HG03196 (cell line): Measurements from ENCODE around the gene NCOA5.
"Not testable (repeated sequence)": the region's sequence is repeated elsewhere in the genome, so short reads cannot be mapped to it uniquely, and the experiment has no call there.

Experiments used
- ATAC-seq: cut with Tn5 transposase; IDR thresholded peaks from one replicate; pipeline ENCODE4 v1.9.1; 2021; ENCODE audit not compliant: unreplicated experiment

The NCOA5 gene

DNA sequence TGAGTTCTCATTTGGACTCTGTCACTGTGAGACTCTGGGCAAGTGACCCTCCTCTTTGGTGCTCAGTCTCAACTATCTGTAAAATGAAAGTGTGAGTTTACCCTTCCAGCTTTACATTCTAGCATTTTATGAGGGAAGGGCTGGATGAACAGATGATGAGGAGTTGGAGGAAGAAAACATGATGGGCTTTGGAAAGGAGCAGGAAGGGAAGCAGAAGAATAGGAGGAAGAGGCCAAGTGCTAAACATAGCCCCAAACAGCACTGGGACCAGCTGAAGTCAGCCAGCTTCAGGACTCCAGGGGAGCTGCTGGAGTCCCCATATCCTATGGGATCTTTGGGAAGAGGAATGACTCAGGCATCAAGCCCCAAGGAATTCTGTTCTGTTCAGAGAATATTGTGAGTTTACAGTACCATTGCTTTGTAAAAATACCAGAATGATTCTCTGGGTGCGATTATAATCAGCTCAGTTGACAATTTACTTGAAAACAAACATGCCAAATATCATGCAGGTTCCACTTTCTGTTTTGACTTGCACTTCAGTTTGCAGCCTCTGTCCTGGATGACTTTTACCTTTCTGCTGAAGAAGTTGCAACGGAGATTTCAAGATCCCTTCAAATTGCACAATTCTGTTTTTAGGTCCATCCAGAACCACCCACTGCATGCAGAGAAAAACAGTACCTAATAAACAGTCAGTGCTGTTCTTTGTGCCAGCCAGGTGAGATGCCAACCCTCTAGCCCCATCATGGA lies 31.6 kb upstream of the NCOA5 start:
- ATAC-seq, result no peak

DNA sequence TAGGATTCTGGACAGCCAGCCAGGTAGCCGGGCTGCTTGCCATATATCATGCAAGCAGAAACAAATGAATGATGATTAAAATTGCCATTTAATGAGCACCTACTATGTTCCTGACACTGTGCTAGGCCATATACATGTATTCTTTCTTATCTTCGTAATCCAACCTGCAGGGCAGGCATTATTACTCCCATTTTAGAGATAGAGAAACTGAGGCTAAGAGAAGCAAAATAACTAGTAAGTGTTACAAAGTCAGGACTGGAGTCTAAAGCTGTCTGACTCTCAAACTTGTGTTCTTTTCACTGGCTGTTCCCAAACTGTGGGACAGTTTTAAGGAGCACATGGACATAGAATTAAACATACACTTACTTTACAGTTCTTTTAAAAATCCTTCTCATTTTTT lies 30.4 kb upstream of the NCOA5 start:
- ATAC-seq, result no peak

DNA sequence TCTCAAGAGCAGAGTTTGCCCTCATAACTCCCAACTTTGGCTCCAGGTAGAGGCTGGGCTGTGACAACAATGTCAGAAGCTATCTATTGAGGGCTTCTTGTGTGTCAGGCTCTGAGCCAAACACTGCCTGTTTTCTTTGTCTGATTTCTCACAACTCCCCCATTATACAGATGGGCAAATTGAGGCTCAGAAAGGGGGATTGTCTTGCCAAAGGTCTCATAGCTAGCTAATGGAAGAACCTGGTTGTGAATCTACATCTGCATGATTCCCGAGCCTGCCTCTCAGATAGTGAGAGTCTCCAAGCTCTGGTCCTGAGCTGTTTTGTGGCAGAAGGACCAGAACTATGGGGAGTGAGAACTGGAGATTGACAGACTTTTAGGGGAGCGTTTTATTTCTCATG lies 29.8 kb upstream of the NCOA5 start:
- ATAC-seq, result no peak

DNA sequence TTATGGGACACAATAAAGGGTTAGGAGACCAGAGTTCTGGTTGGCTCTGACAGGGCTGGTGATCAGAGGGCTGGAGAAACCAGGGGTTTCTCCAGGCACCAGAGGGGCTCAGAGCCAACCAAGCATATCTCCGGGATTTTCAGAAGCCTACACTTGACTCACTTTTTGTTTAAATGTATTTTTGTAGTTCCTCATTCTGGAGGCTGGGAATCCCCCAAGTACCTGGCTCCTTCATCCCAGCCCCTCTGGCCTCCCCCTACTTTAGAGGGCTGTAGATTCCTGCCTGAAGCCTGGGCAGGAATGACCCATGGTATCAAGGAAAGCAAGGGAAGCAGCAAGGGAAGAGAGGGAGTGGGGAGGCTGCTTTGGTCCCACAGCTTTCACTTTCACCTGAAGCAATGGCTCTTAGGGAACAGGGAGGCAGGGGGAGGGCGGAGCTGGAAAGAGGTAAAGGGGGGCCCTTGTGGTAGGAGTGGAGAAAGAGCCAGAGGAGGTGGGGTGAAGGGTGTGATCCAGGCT lies 29.3 kb upstream of the NCOA5 start:
- peak; percentile 32 for ATAC-seq

DNA sequence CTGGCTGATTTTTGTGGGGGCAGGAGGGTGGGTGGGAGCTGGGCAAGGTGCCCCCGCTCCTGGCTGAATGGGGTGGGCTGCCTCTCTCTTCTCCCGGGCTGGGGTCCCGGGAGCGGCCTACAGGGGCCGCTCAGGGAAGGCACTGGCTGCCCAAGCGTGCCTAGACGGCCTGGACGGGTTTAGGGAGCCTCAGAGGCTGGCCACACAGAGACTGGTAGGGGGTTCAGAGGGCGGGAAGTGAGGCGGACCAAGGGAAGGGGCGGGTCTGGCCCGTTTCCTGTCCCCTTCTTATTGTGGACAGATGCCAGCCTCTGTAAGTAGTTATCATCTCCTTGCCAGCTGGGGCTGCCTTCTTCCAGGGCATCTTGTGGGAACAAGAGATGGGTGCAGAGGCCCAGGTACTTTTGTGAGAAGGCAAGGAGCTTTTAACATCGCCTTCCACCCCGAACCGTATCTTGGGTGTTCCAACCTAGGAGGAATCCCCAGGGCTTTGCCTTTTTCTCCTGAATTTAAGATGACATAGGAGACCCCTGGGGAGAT lies 28.8 kb upstream of the NCOA5 start:
- ATAC-seq, result peak; percentile 37

DNA sequence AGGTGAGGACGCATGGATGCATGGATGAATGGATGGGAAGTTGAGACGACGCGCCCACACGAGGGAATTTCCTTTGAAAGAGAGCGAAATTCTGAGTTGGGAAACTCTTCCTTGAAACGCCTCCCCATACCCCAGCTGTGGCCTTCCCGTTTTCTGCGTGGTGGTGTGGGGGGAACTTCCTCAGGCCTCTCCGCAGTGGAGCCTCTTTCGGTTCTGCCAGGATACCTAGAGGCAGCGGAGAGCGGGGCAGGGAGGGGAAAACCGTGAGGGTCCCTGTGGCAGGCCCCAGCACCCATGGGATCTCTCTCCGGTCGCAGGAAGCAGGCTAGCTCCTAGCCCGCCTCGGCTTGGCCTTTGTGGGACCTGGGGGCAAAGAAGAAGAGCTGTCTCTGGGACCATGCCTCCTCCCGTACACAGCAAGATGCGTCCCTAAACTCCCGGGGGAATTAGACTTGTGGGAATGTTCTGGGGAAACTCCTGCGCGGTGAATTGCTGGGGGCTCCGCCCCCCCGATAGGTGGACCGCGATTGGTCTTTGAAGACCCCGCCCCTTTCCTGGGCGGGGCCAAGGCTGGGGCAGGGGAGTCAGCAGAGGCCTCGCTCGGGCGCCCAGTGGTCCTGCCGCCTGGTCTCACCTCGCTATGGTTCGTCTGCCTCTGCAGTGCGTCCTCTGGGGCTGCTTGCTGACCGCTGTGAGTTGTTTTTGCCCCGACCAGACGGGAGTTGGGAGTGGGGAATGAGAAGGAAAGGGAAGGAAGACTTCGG lies 28.1 kb upstream of the NCOA5 start, which contains the start of gene CD40:
TSS of gene CD40 (plus strand) at position 611 of the 764 bp plus-strand sequence. CDS start at position 641, 30 bp downstream.
- ATAC-seq, result peak; percentile 70

DNA sequence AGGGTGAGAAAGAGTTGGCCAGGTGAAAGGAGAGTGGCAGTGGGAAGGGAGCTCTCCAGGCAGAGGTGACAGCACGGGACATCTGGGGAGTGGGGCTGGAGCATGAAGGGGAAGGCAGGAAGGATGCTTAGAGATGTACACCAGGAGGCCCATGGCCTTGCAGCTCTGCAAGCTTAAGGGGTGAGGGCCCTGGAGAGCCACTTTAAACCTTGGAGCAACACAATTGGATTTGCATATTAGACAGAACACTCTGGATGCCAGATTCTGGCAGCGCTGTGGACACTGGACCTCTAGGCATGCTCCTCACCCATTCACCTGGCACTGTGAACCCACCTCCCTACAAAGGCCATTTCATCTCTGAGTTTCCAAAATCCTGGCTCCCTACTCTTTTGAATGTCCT lies 24.7 kb upstream of the NCOA5 start:
- no peak for ATAC-seq

DNA sequence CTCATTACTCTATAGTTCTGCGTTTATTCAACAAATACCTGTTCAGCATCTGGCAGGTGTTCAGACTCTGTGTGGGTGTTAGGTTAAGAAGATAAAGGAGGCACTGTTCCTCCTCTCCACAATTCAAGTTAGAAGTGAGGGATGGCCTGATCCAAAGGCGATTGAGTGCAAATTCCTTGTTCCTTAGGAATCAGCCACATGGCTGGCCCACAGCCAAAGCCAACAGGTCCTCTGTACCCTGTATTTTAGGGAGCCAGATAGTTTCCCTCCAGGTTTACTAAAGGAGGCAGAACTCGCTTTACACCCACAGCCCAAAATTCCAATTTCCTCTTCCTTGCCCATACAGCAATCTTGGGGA lies 23.3 kb upstream of the NCOA5 start:
- no peak for ATAC-seq

DNA sequence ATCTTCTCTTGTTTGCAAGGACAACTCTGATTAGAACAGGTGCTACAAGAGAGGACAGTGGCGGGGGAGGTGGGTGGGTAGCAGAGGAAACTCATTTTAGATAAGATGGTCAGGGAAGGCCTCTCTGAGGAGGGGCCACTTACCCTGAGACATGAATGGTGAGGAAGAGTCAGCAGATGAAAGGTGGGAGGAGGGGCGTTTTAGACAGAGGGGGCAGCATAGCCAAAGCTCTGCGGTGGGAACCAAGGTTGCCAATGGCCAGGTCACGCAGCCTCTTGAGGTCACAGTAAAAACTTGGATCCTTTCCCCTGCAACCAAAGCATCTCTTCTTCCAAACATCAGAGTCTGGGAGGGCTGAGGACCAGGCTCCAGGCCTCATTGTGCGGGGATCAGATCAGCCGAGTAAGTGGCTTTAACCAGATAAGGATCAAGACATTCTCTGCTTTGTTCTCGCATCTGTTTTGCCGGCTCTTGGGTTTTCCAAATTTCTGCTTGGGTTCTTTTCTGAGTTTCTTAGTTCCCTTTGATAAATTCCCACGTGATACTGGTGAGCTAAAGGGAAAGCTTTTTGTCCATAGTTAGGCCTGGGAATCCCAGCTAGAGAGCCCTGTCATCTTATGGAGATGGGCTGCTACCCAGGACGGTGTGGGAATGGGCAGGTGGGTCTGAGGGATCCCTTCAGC lies 22.8 kb upstream of the NCOA5 start:
- no peak for ATAC-seq

DNA sequence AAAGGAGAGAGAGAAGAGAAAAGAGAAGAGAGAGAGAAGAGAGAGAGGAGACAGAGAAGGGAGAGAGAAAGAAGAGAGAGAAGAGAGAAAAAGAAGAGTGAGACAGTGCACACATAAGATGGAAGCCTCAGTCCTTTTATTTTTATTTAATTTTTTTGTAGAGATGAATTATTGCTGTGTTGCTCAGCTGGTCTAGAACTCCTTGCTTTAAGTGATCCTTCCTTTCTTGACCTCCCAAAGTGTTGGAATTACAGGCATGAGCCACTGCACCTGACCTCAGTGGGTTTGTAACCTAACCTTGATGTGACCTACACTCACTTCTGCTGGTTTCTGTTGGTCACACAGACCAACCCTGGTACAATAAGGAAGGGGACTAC lies 22.1 kb upstream of the NCOA5 start:
- ATAC-seq, result no peak

DNA sequence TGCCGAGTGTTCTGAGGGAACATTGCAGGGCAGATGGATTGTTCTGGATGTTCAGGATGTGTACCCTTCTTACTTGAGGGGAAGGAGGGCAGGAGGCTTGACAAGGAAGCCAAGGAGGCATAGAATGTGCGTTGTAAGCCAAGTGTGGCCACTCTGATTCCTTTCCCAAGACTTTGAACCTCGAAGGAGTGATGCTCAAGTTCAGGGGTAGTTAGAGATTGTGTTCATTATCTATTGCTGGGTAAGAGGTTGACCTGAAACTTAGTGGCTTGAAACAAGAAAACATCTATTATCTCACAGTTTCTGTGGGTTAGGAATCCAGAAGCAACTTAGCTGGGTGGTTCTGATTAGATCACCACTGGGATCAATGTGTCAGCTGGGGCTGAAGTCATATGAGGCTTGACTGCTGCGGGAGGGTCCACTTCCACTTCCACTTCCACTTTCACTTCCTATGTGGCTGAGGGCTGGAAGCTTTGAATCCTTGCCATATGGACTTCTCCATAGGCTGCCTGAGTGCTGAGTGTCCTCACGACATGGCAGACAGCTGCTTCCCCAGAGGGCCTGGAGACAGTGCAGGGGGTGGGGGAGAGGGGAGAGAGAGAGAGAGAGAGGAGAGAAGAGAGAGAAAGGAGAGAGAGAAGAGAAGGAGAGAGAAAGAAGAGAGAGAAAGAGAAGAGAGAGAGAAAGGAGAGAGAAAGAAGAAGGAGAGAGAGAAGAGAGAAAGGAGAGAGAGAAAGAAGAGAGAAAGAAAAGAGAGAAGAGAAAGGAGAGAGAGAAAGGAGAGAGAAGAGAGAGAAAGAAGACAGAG lies 21.5 kb upstream of the NCOA5 start:
- ATAC-seq, result peak; percentile 49

DNA sequence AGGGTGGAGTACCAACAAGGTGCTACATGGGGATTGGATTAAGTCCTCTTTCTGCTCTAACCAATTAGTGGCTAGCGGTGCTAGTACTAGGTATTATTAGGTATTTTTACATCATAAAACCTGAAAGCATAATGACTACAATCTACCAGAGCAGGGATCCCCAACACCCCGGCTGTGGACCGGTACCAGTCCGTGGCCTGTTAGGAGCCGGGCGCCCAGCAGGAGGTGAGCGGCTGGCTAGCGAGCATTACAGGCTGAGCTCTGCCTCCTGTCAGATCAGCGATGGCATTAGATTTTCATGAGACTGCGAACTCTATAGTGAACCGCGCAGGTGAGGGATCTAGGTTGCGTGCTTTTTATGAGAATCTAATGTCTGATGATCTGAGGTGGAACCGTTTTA lies 19.2 kb upstream of the NCOA5 start:
- no peak for ATAC-seq

DNA sequence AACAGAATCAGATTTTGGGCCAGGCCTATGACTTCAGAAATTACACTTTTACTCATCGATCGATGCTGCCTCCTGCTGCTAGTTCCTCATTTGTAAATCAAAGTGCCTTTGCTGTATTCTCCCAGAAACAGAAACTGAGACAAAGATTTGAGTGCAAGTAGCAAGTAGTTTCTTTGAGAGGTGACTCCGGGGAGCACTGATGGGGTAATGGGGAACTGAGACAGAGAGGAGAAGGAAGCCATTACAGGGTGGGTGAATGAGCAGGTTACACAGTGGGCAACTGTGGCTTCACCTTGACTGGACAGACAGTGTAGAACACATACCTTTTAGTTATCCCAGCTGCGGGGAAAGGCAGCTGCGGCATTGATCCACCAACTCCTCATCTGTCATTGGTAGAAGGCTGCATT lies 18.7 kb upstream of the NCOA5 start:
- ATAC-seq, result peak; percentile 84

DNA sequence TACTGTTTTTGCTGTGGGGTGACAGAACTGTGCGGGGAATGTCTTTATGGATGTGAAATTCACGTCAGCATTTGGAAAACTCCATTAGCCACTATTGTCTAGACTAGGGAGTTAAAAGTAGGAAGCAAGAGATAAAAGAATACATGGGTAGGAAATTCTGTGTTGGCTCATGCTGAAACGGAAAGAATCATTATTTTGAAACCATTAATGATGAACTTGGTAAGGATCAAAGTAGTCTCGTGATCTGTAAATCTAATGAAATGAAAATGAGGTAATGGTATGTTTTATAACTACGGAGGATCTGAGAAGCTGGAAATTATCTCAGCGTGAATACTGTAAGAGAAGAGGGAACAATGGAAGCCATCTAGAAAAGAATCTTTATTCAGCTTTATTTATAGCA lies 17.3 kb upstream of the NCOA5 start:
- ATAC-seq, result no peak

DNA sequence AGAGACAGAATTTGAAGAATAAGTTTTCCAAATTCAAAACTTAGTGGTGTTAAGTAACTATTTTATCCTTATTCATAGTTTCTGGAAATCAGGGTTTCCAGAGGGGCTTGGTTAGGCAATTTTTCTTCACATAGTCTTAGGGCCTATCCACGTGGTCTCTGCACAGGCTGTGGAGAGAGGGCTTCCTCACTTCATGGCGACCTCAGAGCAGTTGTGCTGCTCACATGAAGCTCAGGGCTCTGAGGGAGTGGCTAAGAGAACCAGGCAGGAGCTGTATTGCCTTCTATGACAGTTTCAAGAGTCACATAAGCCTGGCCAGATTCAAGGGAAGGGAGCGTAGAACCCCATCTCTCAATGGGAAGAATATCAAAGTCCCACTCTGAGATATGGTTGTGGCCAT lies 14.5 kb upstream of the NCOA5 start:
- ATAC-seq, result no peak

DNA sequence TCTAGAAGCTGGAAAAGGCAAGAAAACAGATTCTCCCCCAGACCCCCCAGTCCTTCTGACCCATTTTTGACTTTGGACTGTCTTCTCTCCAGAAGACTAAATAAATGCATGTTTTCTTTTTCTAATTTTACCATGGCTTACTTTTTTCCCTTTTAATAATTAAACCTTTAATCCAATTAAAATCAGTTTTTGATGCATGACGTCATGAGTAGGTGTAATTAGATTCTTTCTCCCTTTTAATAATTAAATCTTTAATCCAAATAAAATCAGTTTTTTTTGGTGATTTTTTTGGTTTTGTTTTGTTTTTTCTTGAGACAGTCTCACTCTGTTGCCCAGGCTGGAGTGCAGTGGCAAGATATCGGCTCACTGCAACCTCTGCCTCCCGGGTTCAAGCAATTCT lies 13.2 kb upstream of the NCOA5 start:
- no peak for ATAC-seq

DNA sequence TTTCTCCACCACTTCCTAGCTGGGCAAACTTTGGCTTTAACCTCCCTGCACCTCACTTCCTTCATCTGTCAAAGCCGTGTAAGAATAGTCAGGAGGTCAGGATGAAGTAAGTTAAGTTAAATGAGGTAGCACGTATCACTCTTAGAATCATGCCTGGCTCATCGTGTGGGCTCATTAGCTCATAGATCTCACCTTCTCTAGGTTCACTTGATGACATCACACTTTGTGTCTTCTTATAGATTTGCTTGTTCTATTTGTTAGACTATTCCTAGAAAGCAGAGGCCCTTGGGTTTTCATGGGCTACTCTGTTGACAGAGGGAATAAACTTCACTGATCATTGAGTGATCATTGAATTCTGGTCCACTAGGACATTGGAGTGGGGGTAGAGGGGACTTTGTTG lies 12.2 kb upstream of the NCOA5 start:
- no peak for ATAC-seq

DNA sequence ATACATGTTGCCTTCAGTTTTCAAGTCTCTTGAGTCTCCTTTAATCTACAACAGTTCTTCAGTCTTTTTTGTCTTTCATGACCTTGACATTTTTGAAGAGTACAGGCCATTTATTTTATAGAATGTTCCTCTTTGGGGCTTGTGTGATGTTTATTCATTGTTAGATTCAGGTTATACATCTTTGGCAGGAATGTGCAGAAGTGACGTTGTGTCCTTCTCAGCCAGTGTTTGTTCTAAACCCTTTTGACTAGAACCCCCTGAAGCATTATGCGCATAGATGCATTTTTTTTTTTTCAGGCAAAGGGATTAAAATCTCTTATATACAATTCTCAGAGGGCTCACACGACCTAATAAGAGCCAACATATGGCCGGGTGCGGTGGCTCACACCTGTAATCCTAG lies 11.2 kb upstream of the NCOA5 start:
- ATAC-seq, result no peak

DNA sequence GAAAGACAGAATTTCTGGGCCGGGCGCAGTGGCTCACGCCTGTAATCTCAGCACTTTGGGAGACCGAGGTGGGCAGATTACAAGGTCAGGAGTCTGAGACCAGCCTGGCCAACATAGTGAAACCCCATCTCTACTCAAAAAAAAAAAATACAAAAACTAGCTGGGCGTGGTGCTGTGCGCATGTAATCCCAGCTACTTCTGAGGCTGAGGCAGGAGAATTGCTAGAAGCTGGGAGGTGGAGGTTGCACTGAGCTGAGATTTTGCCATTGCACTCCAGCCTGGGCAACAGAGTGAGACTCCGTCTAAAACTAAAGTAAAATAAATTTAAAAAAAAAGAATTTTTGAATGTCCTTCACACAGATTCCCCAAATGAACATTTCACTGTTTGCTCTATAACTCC lies 10.7 kb upstream of the NCOA5 start:
- not testable (repeated sequence) for ATAC-seq

DNA sequence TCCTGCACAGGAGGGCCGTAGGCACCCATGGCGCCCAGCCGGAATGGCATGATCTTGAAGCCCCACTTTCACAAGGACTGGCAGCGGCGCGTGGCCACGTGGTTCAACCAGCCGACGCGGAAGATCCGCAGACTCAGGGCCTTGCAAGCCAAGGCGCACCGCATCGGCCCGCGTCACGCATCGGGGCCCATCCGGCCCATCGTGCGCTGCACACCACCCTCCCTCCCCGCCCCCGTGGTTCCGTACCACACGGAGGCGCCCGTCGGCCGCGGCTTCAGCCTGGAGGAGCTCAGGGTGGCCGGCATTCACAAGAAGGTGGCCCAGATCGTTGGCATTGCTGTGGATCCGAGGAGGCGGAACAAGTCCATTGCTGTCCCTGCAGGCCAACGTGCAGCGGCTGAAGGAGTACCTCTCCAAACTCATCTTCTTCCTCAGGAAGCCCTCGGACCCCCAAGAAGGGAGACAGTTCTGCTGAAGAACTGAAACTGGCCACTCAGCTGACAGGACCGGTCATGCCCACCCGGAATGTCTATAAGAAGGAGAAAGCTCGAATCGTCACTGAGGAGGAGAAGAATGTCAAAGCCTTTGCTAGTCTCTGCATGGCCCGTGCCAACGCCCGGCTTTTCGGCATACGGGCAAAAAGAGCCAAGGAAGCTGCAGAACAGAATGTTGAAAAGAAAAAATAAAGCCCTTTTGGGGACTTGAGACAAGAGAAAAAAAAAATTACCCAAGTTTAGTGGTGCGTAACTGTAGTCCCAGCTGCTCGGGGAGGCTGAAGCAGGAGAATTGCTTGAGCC lies 9.9 kb upstream of the NCOA5 start:
- ATAC-seq, result no peak
